ENCODE measurements around the gene ZNF326.
"Not testable (repeated sequence)": the region's sequence is repeated elsewhere in the genome, so short reads cannot be mapped to it uniquely, and the experiment has no call there.

DNA sequence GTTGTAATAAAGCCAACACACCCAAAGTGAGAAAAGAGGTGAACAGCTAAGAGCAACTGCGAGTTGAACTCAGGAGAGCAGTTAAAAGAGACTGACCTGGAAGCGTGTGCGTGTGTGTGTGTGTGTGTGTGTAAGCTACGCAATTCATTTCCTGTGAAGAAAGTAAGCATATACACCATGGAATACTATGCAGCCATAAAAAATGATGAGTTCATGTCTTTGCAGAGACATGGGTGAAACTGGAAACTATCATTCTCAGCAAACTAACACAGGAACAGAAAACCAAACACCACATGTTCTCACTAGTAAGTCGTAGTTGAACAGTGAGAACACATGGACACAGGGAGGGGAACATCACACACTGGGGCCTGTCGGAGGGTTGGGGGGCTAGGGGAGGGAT lies 69.2 kb downstream of the ZNF326 start:
- not testable (repeated sequence) for TF ChIP-seq CTCF (IDR thresholded peaks at IDR 0.05; ENCODE audit: low read length); EZH2 (IDR thresholded peaks at IDR 0.05; ENCODE audit: borderline replicate concordance, low read length)

Data from OCI-LY1 (cell line).